GM21423 (cell line): ENCODE results near the gene RPIA.
"Not testable (repeated sequence)": the region's sequence is repeated elsewhere in the genome, so short reads cannot be mapped to it uniquely, and the experiment has no call there.

Source experiments
- ATAC-seq: cut with Tn5 transposase; IDR thresholded peaks from one replicate; pipeline ENCODE4 v1.9.1; 2021; ENCODE audit warnings: mild to moderate bottlenecking, moderate library complexity; ENCODE audit not compliant: unreplicated experiment

Gene RPIA

DNA sequence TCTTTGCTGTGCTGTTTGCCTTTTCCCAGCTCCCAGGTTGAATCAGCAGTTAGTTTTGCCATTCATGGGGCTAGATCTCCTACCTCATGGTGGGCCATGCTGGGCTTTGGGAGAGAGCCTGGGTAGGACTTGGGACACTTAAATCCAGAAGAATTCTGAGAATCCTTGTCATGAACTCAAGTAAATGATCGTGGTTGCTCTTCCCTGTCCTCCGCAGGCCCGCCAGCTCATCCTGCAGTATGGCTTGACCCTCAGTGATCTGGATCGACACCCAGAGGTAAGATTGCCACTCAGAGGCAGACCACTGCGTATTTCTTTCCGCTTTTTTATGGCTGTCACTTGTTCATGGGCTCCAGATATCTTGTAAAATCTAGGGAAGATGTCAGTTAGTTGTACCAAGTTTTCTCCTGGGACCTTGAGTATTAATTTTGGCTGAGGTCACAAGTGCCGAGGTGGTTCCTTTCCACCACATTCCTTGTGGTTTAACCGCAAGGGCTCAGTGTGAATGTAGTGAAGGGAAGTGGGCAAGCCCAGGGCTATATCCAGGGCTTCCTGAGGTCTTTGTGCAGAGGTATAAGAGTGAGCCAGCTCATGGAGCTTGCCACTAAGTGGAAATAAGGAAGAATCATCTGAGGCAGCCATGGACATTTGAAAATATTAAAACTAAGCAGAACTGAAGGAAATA is 37.7 kb downstream of the RPIA start:
- no peak for ATAC-seq

DNA sequence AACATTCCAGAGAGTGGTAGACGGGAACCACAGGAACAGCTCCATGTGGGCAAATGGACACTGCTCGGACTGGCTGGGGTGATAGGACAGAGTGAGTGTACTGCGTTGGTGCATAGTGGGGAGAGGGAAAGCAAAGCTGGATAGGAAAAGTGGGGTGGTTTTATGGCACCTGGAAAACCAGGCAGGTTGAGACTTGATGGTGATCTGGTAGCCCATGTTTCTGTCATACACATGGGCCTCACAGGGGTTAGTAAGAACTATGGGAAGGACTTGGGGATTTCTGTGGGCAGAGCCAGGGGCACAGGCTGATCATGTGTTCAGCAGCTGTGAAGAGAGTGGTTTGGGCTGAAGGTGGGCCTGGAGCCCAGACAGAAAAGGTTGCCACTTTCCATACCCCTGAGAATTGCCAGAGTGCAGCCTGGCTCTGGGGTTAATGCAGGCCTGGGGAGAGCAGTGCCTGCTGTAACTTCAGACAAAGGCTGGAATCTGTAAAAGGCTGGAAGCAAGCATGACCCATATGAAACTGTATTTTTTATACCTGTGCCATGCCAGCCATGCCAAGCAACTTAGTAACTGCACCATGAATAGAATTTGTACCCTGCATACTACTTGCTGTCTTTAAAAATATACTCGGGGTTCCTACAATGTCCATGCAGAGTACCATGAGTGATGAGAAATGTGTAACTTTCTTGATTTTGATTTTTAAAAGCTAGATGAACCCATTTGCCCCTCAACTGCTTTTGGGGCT is 41.9 kb downstream of the RPIA start:
- ATAC-seq: no peak

DNA sequence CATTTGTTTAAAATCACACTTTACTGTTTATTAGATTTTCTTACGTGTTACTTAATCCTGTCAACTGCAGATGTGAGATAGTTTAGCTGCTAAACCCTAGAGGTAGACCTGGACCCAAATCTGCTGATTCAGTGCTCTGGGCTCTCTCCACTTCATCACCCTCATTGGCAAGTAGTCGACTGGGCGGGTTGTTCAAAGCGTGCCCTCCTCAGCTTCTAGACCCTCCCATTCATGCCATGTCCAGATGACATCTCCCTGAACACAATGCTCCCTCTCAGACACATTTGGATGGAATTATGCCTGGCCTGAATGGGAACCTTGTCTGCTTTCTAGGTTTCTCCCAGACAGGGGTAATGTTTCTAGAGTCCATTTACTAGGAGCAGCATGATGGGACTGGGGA is 43.7 kb downstream of the RPIA start:
- ATAC-seq: no peak

DNA sequence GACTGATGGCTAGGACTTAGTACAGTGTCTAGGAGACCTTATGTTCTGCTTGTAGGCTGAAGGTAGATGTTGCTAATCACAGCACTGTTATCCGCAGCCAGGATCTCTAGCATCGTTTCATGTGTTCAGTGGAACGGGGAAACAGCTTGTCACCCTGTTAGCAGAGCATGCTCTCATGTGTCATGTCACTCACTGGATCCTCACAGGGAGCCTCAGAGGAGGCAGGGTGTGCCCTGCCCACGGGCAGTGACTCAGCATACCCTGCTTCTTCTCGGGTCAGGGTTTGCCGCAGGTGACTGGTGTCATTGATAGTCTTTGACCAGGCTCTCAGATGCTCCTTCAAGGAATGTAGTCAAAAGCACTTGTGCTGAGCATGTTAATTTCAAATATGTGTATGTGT is 44.4 kb downstream of the RPIA start:
- ATAC-seq: no peak

DNA sequence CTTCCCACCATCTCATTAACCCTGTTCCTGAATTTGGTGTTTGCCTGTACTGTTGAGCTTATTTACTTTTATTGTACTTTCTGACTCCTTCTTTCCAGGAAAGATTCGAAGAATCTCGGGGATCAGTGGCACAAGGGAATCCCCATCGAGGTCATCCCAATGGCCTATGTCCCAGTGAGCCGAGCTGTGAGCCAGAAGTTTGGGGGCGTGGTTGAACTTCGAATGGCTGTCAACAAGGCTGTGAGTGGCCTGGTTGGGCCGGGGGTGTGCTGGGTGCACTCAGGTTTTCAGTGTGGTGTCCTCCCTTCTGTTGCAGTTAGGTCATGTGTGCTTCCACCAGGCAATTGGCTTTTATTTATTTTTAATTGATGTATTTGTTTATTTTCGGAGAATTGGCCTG is 45.0 kb downstream of the RPIA start:
- ATAC-seq: no peak

DNA sequence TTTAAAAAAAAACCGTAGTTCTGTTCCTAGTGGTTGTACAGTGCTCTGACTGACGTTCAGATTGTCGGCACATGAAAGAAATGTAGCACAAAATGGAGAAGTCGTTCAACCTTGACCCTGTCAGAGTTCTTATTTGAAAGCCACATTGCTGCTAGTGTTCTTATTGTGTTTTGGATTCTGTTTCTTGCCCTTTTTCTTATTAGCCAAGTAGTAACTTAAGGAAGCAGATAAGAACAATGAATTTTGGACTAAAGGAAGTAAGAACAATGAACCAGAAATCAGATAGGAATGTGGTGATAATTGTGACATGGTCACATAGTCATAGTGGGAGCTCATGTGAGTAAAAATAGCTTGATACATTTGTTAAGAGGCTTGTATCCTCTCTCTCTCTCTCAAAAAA is 45.9 kb downstream of the RPIA start:
- ATAC-seq: no peak

DNA sequence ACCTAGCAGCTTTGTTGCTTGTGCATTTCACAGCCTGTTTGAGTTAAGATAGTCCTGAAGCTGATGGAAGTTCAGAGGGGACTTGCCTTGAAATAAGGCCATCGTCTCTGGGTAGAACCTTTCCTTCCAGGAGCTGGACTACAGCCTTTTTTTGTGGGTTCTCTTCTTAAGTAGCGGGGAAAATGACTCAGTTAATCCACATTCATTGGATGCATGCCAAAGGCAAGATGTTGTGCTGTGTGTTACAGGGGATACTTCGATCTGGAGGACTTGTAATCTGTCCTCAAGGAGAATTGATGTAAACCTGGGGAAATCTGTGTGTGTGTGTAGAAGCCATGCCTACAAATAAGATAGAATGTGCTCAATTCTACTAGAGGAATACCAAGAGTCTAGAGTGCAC is 46.8 kb downstream of the RPIA start:
- ATAC-seq: no peak

DNA sequence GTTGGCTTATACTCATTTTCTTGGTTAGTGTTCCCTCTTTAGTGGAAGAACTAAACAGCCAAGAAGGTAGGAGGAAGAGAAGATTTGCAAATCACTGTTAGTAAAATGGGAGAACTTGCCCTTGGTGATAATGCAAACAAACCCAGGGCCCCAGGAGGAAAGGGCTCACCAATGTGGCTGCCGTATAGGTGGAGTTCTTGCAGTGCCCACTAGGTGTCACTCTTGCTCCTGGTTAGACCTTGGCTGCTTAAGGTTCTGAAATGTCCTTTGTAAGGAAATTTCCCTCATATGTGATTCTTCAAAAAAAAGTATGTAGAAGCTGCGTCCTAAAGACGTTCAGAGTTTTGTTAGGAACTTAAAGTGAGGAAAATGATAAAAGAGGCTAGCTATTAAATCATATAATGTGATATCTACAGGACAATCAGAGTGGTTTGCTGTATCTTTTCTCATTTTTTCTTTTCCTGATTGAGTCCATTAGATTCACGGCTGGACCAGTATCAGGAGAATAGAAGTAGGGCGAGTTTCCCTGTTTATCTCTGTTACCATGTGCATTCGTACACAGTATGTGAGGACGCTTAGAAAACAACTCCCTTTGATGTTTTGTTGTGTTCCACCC is 48.6 kb downstream of the RPIA start:
- ATAC-seq: no peak

DNA sequence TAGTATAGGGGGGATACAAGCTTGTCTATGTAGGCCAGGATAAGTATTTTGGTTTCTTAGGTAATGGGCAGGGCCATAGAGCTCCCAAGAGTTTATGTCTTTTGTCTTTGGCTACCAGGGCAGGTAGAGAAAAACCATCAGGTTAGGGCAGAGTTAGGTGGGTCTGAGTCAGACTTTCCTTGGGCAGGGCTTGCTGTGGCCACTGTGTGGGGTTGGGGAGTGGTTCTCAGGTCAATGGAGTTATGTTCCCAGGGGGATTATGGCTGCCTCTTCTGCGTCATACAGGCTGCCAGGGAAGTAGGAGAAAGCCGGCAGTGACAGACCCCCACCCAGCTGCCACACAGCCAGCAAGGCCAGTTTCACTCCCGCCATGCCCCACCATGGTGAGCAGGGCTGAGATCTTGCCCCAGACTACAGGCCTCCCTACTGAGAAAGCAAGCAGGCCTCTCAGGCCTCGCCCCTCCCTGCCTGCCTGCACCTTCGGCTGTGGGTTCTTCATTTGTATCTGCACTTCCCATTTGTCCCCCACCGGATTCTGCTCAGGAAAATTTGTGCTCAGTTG is 55.5 kb downstream of the RPIA start:
- ATAC-seq: no peak

DNA sequence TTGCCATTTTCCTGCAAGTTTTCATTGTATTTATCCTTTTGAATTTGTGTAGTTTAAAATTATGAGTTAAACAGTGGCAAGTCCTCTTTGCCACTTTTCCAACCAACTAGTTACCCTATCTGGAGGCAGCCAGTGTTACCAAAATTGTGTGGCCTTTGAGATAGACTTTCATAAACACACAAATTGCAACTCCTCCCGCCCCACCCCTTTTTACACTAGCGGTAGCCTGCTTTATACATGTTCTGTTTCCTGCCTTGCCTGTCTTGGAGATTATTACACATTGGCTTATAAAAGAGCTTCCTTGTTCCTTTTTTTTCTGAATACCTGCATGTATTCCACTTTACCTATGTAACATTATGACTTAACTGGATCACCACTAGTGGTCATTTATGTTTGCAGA is 56.5 kb downstream of the RPIA start:
- ATAC-seq: no peak

DNA sequence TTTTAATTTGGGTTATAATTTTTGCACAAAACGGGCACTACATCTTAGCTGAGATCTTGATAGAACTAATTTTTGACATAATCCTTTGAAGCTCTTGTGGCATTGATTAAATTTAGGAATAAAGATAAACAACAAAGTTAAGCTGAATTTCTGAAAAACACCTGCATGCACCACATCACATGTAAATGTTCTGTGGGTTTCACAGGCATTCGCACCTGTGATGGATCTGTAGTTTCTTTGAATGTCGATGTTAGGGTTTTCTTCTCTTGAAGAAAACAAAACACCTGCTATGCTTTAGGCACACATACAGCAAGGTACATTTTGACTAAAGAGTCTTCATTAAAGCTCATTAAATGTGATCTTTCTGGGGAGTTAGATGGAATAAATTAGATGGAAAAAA is 60.3 kb downstream of the RPIA start:
- ATAC-seq: no peak

DNA sequence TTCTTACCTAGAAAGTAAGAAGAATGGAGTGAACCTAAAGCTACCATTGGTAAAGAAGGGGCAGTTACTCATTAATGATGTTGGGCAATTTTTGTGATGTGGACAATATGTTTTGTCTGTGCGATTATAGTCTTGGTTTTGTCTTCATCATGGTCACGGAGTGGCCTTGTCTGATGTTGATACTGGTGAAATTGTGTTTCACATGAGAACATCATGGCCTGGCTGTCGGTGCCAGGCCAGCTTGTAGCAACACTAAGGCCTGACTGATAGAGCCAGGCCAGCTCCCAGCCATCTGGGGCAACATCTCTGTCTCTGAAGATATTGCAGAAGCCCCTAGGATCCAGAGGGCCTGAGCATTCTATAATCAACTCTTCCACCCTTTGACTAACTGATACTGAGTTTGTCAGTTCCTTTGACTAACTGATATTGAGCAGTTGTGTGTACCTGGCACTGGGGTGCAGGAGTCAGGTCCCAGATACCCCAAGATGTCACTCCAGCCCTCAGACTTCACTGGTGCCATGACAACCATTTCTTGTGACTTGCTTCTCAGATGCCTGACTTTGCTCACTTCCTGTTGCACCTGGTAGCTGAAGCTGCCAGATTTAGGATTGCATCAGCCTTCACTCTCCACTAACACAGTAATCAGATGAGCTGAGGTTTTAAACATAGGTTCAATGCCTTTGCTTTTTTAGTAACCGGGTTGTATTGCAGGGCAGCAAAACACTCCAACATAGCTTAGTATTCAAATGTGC is 62.5 kb downstream of the RPIA start:
- ATAC-seq: peak; percentile 86

DNA sequence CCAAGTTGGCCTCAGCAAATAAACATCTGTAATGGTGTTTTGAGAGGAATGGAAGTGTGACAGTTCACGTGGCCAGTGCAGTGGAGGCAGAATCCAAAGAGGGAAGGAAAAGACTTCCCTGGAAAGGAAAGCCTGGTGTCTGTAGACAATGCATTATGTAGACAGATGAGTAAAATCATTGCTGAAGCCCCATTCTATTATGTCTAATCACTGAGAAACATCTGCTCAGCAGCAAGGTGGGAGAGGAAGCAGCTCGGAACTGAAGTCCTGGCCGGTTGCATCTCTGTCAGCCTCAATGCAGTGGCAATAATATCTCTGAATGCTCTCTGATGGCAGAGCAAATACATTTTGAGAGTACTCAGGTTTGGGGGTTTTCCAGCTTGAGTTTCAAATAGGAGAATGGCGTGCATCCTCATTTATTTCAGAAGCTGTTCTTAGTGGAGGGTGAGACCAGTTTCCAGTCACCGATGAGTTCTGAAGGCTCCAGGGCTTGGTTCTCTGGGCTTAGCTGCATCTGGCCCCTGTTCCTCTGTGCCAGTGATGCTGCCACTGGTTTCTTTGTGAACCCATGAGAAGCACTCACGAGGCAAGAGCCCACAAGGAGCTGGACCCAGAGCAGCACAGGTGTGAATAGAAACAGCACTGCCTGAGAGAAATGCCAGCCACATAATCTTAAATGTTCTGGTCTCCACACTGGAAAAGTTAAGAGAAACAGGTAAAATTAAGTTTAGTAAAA is 63.3 kb downstream of the RPIA start:
- peak; percentile 26 for ATAC-seq

DNA sequence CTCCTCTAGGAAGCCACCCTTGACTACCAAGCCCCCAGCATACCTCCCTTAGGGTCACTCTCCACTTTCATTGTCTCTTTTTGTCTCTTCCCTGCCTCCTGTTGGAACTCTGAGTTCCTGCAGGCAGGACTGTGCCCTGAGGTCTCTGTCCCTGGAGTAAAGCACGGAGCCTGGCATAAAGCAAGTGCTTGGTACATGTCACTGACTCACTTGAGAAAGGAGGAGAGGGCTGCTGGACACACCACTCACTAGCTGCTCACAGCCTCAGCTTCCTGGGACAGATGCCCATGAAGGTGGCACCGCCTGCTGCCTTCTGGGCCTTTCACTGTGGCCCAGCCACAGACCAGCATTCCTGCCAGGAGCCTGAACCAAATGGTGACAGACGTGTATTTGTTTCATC is 64.4 kb downstream of the RPIA start:
- ATAC-seq: no peak

DNA sequence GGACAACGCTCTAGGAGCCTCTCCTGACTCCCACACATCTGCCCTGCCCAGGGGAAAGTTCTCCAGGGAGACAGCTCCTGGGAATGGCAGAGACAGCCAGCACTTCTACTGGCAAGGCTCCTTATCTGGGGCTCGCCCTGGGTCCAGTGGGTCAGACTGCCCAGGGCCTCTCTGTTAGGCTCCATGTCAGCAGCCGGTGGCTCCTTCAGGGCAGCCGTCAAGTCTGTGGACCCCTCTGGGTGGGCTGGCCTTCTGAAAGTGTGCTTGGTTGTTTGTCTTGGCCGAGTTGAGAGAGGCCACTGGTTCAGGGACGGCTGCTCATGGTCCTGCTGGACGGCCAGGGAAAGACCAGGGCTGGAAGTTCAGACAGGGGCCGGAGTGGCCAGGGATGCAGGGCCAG is 65.6 kb downstream of the RPIA start:
- ATAC-seq: no peak

DNA sequence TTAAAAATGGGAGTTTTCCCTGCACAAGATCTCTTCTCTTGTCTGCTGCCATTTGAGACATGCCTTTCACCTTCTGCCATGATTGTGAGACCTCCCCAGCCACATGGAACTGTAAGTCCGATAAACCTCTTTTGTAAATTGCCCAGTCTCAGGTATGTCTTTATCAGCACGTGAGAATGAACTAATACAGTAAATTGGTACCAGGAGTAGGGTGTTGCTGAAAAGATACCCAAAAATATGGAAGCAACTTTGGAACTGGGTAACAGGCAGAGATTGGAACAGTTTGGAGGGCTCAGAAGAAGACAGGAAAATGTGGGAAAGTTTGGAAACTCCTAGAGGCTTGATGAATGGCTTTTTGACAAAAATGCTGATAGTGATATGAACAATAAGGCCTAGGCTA is 67.2 kb downstream of the RPIA start:
- not testable (repeated sequence) for ATAC-seq

DNA sequence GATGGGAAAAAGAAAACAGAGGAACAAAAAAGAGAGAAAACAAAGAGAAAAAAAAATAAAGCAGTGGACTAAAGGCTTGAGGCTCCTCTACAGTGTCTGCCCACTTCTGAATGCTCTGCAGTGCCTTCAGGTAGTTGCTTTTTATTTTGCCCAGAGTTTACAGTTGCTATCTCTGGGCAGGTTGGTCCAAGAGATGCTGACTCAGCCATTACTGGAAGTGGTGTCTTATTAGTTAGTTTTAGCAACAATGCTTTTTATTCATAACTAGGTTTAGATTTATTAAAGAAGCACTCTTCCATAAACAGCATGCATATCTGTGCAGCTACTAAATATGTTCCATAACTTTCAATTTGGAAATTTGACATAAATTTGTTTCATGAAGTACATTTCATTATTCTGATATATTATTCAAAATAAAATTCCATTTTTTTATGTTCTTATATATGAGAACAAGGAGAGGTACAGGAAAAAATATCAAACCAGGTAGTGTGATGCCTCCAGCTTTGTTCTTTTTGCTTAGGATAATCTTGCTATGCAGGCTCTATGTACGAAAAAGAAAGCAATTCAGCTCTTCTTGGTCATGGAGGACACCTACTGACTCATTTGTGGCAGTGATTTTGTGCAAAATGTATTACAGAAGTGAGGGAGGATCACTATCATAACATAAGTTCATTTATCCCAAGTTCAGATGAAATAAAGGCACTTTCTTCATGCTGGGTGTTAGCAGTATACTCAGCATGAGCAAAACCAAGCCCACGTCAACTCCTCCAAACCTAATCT is 69.5 kb downstream of the RPIA start:
- ATAC-seq: no peak

DNA sequence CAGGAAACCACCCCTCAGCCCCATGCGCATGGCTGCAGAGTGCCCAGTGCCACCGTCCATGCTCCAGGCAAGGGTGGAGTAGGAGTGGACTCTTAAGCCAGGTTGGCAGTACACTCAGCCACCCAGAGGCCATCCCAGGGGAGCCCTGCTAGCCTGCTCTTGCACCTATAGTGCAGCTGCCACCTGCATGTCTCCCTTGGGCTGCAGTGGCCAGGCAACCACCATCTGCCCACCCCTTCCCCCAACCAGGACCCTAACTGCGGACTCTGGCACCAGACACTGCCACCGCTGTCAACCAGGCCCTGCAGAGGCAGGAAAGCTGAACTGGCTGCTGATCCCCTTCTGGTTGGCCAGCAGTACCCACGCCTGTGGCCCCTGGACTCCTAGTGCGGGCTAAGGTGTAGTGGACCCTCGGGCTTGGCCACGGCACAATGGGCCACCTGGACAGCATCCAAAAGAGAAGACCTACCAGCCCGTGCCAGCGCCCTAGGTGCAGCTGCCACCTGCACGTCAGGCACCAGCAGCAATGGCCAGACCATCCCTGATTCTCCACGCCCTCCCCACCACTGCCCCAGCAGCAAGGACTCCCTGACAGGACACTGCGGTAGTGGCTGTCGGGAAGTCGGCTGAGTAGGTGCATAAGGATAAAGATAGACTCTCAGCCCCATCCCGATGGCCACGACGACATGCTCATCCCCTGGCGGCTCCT is 72.8 kb downstream of the RPIA start:
- no peak for ATAC-seq

DNA sequence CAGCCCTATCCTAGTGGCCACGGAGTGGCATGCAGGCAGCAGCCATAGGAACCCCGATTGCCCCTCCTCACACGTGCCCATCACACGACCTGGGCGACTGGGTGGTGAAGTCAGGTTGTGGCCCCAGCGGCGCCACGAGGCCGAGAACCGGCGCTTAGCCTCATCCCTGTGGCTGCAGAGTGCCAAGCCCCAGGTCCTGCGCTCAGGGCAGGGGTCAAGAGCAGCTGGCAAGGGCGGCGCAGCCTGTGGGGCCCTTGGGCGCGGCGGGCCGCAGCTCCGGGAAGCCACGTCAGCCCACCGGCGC is 73.3 kb downstream of the RPIA start:
- ATAC-seq: no peak
